RCC 7860 (cell line): Measurements from ENCODE around the gene ATP5PD.
"Not testable (repeated sequence)": the region's sequence is repeated elsewhere in the genome, so short reads cannot be mapped to it uniquely, and the experiment has no call there.

Experiments
- DNase-seq: peaks from one replicate; pipeline ENCODE4 v3.0.0-alpha.2; 2015; ENCODE audit warnings: low spot score
- FAIRE-seq: peaks from 2 replicates; lab custom pipeline; 2012; peaks lifted over from hg19 to GRCh38; lab: Jason Lieb, UNC

ATP5PD gene

GRCh38 chr17:75025398-75025734, 21.4 kb downstream of the ATP5PD start:
- not testable (repeated sequence) for DNase-seq, FAIRE-seq

- no peak for DNase-seq
- FAIRE-seq = no peak
Observed at GRCh38 chr17:75024686-75025397, 21.9 kb downstream of the ATP5PD start.

- FAIRE-seq (no peak), DNase-seq (no peak)
Observed at GRCh38 chr17:75020331-75021110, 26.2 kb downstream of the ATP5PD start.

- DNase-seq = no peak
- no peak for FAIRE-seq
Observed at GRCh38 chr17:75019710-75020109, 27.1 kb downstream of the ATP5PD start.

GRCh38 chr17:75019146-75019545, 27.6 kb downstream of the ATP5PD start:
- DNase-seq = no peak
- FAIRE-seq = no peak

- FAIRE-seq = no peak
Observed at GRCh38 chr17:75013092-75013559, 33.6 kb downstream of the ATP5PD start.

GRCh38 chr17:75012346-75013091, 34.2 kb downstream of the ATP5PD start, which contains the start of gene MRPL58:
MRPL58 (plus strand) TSS chr17:75012670; CDS start chr17:75012687, 17 bp downstream.
- no peak for FAIRE-seq
- peak; percentile 70 for DNase-seq

More at GRCh38 chr17:75013092-75013559, 33.6 kb downstream of the ATP5PD start:
- no peak for DNase-seq

- FAIRE-seq (no peak), DNase-seq (no peak)
Observed at GRCh38 chr17:75012096-75012345, 34.7 kb downstream of the ATP5PD start.

GRCh38 chr17:75011401-75012095, 35.2 kb downstream of the ATP5PD start:
- FAIRE-seq (no peak), DNase-seq (no peak)

- FAIRE-seq (no peak), DNase-seq (peak; percentile 37)
Observed at GRCh38 chr17:75010683-75011400, 35.9 kb downstream of the ATP5PD start.

- no peak for FAIRE-seq
- no peak for DNase-seq
Observed at GRCh38 chr17:75009139-75009724, 37.5 kb downstream of the ATP5PD start.

GRCh38 chr17:75008373-75008772, 38.4 kb downstream of the ATP5PD start:
- no peak for FAIRE-seq
- no peak for DNase-seq

GRCh38 chr17:75006653-75007052, 40.1 kb downstream of the ATP5PD start:
- no peak for DNase-seq
- FAIRE-seq = no peak

- not testable (repeated sequence) for FAIRE-seq, DNase-seq
Observed at GRCh38 chr17:75006084-75006483, 40.7 kb downstream of the ATP5PD start.

GRCh38 chr17:75005291-75005690, 41.5 kb downstream of the ATP5PD start:
- no peak for FAIRE-seq

GRCh38 chr17:75004371-75004770, 42.4 kb downstream of the ATP5PD start:
- no peak for DNase-seq
- FAIRE-seq = no peak

More at GRCh38 chr17:75005291-75005690, 41.5 kb downstream of the ATP5PD start:
- no peak for DNase-seq

GRCh38 chr17:75003957-75004355, 42.8 kb downstream of the ATP5PD start:
- no peak for FAIRE-seq

GRCh38 chr17:75003070-75003956, 43.5 kb downstream of the ATP5PD start:
- no peak for FAIRE-seq
- no peak for DNase-seq

More at GRCh38 chr17:75003957-75004355, 42.8 kb downstream of the ATP5PD start:
- DNase-seq = no peak
